ENCODE results near the gene AP1G2.

The AP1G2 gene

DNA sequence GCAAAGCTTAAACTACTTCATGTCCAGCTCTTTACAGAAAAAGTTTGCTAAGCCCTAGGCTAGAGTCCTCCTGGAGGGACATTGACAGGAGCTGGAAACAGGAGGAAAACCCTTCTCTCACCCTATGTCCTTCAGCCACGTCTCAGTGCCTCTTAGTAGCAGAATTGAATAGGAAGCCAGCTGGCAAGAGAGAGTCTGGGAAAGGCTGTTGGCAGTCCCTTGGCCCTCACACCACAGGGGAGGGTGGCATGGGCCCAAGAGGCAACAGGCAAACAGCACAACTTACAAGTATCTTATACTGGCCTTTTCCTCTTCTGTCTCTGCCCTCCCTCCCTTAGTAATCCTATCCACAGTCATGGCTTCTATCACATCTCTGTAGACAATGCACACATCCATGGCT is 40.9 kb upstream of the AP1G2 start:
- no peak for TF ChIP-seq CREB1 (IDR thresholded peaks at IDR 0.05; ENCODE audit: low read depth)
- no peak for TF ChIP-seq ZBTB7A (IDR thresholded peaks at IDR 0.05; ENCODE audit: low read depth)
- TF ChIP-seq YY1 (IDR thresholded peaks at IDR 0.05; ENCODE audit: low read depth) = no peak
- no peak for TF ChIP-seq TCF12 (IDR thresholded peaks at IDR 0.05; ENCODE audit: low read depth)
- TF ChIP-seq, protein P1, sequence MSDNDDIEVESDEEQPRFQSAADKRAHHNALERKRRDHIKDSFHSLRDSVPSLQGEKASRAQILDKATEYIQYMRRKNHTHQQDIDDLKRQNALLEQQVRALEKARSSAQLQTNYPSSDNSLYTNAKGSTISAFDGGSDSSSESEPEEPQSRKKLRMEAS (IDR thresholded peaks at IDR 0.05) = no peak
- TF ChIP-seq, protein P2, sequence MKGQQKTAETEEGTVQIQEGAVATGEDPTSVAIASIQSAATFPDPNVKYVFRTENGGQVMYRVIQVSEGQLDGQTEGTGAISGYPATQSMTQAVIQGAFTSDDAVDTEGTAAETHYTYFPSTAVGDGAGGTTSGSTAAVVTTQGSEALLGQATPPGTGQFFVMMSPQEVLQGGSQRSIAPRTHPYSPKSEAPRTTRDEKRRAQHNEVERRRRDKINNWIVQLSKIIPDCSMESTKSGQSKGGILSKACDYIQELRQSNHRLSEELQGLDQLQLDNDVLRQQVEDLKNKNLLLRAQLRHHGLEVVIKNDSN (IDR thresholded peaks at IDR 0.05) = no peak
- no peak for TF ChIP-seq RAD21 (IDR thresholded peaks at IDR 0.05; ENCODE audit: low read depth)
- TF ChIP-seq CEBPB (IDR thresholded peaks at IDR 0.05) = no peak
- no peak for TF ChIP-seq EGR1 (IDR thresholded peaks at IDR 0.05)
- TF ChIP-seq NFIC (IDR thresholded peaks at IDR 0.05) = no peak

DNA sequence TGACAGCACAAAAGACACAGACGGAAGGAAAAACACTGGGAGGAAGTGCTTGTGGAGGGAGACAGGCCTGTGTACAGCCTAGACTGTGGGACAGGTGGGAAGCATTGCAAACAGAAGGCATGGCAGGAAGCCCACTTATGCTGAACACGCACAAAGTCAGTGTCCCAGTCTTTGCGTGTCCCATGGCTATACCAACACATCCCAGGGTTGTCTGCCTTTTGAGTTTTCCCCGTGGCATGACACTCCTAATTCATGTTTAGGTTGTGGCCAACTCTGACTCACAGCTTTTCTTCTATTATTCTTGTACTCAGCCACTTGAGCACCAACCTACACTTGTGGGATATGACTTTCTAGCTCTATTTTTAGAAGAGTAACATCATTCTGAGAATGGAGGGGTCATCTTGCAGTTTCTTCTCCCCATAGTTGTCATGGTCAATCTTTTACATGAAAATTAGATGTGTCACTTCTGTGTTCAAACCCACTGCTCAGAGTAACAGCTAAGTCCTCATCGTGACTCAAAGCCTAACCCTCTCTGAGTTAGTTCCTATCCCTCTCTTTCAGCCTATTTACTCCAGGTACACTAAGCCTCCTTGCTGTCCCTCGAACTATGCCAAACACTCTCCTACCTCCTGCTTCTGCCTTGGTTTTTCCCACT is 38.5 kb upstream of the AP1G2 start:
- TF ChIP-seq CEBPB (IDR thresholded peaks at IDR 0.05) (no peak), EP300 (IDR thresholded peaks at IDR 0.05; ENCODE audit: borderline replicate concordance) (no peak), ZBTB7A (IDR thresholded peaks at IDR 0.05; ENCODE audit: low read depth) (no peak)
- TF ChIP-seq, protein P3, sequence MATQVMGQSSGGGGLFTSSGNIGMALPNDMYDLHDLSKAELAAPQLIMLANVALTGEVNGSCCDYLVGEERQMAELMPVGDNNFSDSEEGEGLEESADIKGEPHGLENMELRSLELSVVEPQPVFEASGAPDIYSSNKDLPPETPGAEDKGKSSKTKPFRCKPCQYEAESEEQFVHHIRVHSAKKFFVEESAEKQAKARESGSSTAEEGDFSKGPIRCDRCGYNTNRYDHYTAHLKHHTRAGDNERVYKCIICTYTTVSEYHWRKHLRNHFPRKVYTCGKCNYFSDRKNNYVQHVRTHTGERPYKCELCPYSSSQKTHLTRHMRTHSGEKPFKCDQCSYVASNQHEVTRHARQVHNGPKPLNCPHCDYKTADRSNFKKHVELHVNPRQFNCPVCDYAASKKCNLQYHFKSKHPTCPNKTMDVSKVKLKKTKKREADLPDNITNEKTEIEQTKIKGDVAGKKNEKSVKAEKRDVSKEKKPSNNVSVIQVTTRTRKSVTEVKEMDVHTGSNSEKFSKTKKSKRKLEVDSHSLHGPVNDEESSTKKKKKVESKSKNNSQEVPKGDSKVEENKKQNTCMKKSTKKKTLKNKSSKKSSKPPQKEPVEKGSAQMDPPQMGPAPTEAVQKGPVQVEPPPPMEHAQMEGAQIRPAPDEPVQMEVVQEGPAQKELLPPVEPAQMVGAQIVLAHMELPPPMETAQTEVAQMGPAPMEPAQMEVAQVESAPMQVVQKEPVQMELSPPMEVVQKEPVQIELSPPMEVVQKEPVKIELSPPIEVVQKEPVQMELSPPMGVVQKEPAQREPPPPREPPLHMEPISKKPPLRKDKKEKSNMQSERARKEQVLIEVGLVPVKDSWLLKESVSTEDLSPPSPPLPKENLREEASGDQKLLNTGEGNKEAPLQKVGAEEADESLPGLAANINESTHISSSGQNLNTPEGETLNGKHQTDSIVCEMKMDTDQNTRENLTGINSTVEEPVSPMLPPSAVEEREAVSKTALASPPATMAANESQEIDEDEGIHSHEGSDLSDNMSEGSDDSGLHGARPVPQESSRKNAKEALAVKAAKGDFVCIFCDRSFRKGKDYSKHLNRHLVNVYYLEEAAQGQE (IDR thresholded peaks at IDR 0.05; ENCODE audit: low read depth) = no peak

DNA sequence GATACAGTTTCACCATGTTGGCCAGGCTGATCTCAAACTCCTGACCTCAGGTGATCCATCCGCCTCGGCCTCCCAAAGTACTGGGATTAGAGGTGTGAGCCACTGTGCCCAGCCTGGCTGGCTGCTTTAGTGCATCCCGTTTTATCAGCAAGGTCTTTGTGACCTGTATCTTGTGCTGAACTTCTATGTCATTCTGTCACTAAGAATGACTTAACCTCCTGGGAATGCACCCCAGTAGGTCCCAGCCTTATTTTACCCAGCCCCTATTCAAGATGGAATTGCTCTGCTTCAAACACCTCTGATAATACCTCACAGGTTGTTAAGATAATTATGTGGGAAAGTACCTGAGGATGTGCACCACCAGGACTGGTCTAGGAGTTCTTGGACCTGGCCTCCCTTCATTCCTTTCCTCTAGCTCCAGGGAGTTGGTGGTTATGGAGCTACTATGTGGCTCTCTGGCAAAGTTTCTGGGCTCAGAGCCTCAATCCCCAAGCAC is 37.1 kb upstream of the AP1G2 start:
- TF ChIP-seq CREB1 (IDR thresholded peaks at IDR 0.05; ENCODE audit: low read depth) (no peak), FOXM1 (IDR thresholded peaks at IDR 0.05; ENCODE audit: borderline replicate concordance, low read depth) (no peak), CEBPB (IDR thresholded peaks at IDR 0.05) (no peak), ZBTB7A (IDR thresholded peaks at IDR 0.05; ENCODE audit: low read depth) (no peak)

DNA sequence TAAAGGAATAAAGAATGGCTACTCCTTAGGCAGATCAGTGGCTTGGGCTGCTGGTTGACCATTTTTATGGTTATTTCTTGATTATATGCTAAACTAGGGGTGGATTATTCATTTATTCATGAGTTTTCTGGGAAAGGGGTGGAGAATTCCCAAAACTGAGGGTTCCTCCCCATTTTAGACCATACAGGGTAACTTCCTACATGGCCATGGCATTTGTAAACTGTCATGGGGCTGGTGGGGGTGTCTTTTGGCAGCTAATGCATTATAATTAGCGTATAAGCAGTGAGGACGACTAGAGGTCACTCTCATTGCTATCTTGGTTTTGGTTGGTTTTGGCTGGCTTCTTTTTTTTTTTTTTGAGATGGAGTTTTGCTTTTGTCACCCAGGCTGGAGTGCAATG is 36.6 kb upstream of the AP1G2 start:
- no peak for TF ChIP-seq NFIC (IDR thresholded peaks at IDR 0.05)
- TF ChIP-seq, protein P3 (IDR thresholded peaks at IDR 0.05; ENCODE audit: low read depth) = no peak
- TF ChIP-seq, protein P2 (IDR thresholded peaks at IDR 0.05) = no peak
- TF ChIP-seq YY1 (IDR thresholded peaks at IDR 0.05; ENCODE audit: low read depth) = no peak
- no peak for TF ChIP-seq RAD21 (IDR thresholded peaks at IDR 0.05; ENCODE audit: low read depth)
- TF ChIP-seq, protein P1 (IDR thresholded peaks at IDR 0.05) = no peak
- TF ChIP-seq EGR1 (IDR thresholded peaks at IDR 0.05) = no peak
- no peak for TF ChIP-seq ZBTB7A (IDR thresholded peaks at IDR 0.05; ENCODE audit: low read depth)
- no peak for TF ChIP-seq TAF1 (IDR thresholded peaks at IDR 0.05; ENCODE audit: low read depth)
- no peak for TF ChIP-seq EP300 (IDR thresholded peaks at IDR 0.05; ENCODE audit: borderline replicate concordance)
- TF ChIP-seq FOXM1 (IDR thresholded peaks at IDR 0.05; ENCODE audit: borderline replicate concordance, low read depth) = no peak
- TF ChIP-seq CEBPB (IDR thresholded peaks at IDR 0.05) = no peak
- no peak for TF ChIP-seq TCF12 (IDR thresholded peaks at IDR 0.05; ENCODE audit: low read depth)
- no peak for TF ChIP-seq TEAD4 (IDR thresholded peaks at IDR 0.05)
- no peak for TF ChIP-seq CREB1 (IDR thresholded peaks at IDR 0.05; ENCODE audit: low read depth)

DNA sequence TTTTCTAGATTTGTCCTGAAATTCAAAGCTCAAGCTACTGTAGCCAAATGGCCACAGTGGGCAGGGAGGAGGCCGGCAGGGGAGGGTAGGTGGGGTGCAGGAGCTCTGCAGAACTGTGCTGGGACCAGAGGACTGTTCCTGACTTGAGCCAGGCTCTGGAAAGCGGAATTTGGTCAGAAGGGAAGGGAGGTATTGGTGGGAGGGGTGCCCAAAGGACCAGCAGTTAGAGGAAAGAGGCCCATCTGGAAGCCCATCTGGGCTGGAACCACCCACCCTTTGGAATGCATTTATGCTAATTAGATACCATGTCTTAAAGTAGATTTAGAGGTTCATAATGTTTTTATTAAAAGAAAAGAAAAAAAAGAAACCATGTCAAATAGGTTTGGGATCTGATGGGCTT is 35.5 kb upstream of the AP1G2 start:
- no peak for TF ChIP-seq YY1 (IDR thresholded peaks at IDR 0.05; ENCODE audit: low read depth)
- no peak for TF ChIP-seq TAF1 (IDR thresholded peaks at IDR 0.05; ENCODE audit: low read depth)
- TF ChIP-seq CEBPB (IDR thresholded peaks at IDR 0.05) = no peak
- no peak for TF ChIP-seq EGR1 (IDR thresholded peaks at IDR 0.05)
- TF ChIP-seq, protein P1 (IDR thresholded peaks at IDR 0.05) = no peak
- TF ChIP-seq CREB1 (IDR thresholded peaks at IDR 0.05; ENCODE audit: low read depth) = no peak
- TF ChIP-seq TEAD4 (IDR thresholded peaks at IDR 0.05) = no peak
- TF ChIP-seq TCF12 (IDR thresholded peaks at IDR 0.05; ENCODE audit: low read depth) = no peak
- no peak for TF ChIP-seq RAD21 (IDR thresholded peaks at IDR 0.05; ENCODE audit: low read depth)
- no peak for TF ChIP-seq FOXM1 (IDR thresholded peaks at IDR 0.05; ENCODE audit: borderline replicate concordance, low read depth)
- TF ChIP-seq, protein P3 (IDR thresholded peaks at IDR 0.05; ENCODE audit: low read depth) = no peak
- TF ChIP-seq ZBTB7A (IDR thresholded peaks at IDR 0.05; ENCODE audit: low read depth) = no peak
- no peak for TF ChIP-seq NFIC (IDR thresholded peaks at IDR 0.05)
- TF ChIP-seq EP300 (IDR thresholded peaks at IDR 0.05; ENCODE audit: borderline replicate concordance) = no peak

Measured in Ishikawa (cell line).